ENCODE results near the gene CBFB.

- TF ChIP-seq CTCF (optimal IDR thresholded peaks at IDR 0.05 in 1 of 3, IDR thresholded peaks at IDR 0.05 in 1 of 3, conservative IDR thresholded peaks at IDR 0.05 in 1 of 3; ENCODE audit: extremely low read depth in 1 of 3, insufficient read depth in 2 of 3, low read length in 3 of 3) (no peak), EZH2 (IDR thresholded peaks at IDR 0.05; ENCODE audit: low read length) (no peak)
These were observed 83.0 kb downstream of the CBFB start for GRCh38 chr16:67111951-67112444.
